OCI-LY7 (cell line): ENCODE measurements around the gene MAG. TPM values are rescaled to one million over a fixed set of nuclear protein-coding genes. Genes with fewer than 3 reads are reported as not detected.
A peak's percentile ranks its signal among the peaks of the same experiment; 100 is the strongest.

Experiments
- BruUV-seq: library from RNA; stranded (reverse); fragments of 400-500 nt; replicated peaks from 2 replicates; lab custom pipeline; 2021; lab: Mats Ljungman, UMichigan
- CTCF ChIA-PET: fragments of 300-600 bp; sonication (Branson Sonifier 250); formaldehyde crosslinking; loops from one replicate; lab custom pipeline; 2022; ENCODE audit warnings: antibody characterized with exemption; ENCODE audit not compliant: unreplicated experiment; lab: Charles Lee
- POLR2A ChIA-PET: fragments of 300-600 bp; sonication (Branson Sonifier 250); formaldehyde crosslinking; loops from one replicate; lab custom pipeline; 2022; ENCODE audit warnings: antibody characterized with exemption; lab: Charles Lee
- DNase-seq: peaks from one replicate; pipeline ENCODE4 v3.0.0-alpha.2; 2015; ENCODE audit warnings: low spot score
- H2AFZ ChIP-seq: fragments of 200-600 bp; sonication (generic), shearing (Covaris generic); 2 replicates; pipeline ENCODE4 v1.6.1; 2014; ENCODE audit warnings: mild to moderate bottlenecking, antibody characterized with exemption, low read length, moderate library complexity
- H3K27ac ChIP-seq: fragments of 200-600 bp; sonication (generic); 2 replicates; pipeline ENCODE4 v1.5.1; 2014; ENCODE audit warnings: mixed run types, low read depth, mild to moderate bottlenecking, moderate library complexity, low read length, inconsistent platforms; ENCODE audit not compliant: poor library complexity, severe bottlenecking
- H3K36me3 ChIP-seq: fragments of 200-600 bp; sonication (generic); 2 replicates; pipeline ENCODE4 v1.6.1; 2014; ENCODE audit warnings: mild to moderate bottlenecking, antibody characterized with exemption, low read length, moderate library complexity, mixed read lengths; ENCODE audit not compliant: insufficient read depth
- H3K4me1 ChIP-seq: fragments of 200-600 bp; sonication (generic); 2 replicates; pipeline ENCODE4 v1.5.1; 2014; ENCODE audit warnings: mild to moderate bottlenecking, low read length; ENCODE audit not compliant: insufficient read depth, poor library complexity, severe bottlenecking
- H3K4me2 ChIP-seq: fragments of 200-600 bp; sonication (generic); 2 replicates; pipeline ENCODE4 v1.6.1; 2014; ENCODE audit warnings: mild to moderate bottlenecking, low read length
- H3K4me3 ChIP-seq: fragments of 200-600 bp; sonication (generic); 2 replicates; pipeline ENCODE4 v1.5.1; 2014; ENCODE audit warnings: mild to moderate bottlenecking, low read depth, low read length; ENCODE audit not compliant: poor library complexity, severe bottlenecking
- H3K79me2 ChIP-seq: fragments of 200-600 bp; sonication (generic); 2 replicates; pipeline ENCODE4 v1.6.1; 2016; ENCODE audit warnings: low read depth, mild to moderate bottlenecking, low read length, moderate library complexity, mixed read lengths; ENCODE audit not compliant: insufficient read depth
- H3K9me2 ChIP-seq: fragments of 200-600 bp; sonication (generic); 2 replicates; pipeline ENCODE4 v1.6.1; 2016; ENCODE audit warnings: mild to moderate bottlenecking, low read length, mixed read lengths; ENCODE audit not compliant: insufficient read depth
- H3K9me3 ChIP-seq: fragments of 200-600 bp; sonication (generic); 2 replicates; pipeline ENCODE4 v1.6.1; 2014; ENCODE audit warnings: mild to moderate bottlenecking, mixed run types, low read length, mixed read lengths
- H4K20me1 ChIP-seq: fragments of 200-600 bp; sonication (generic); 2 replicates; pipeline ENCODE4 v1.6.1; 2014; ENCODE audit warnings: mild to moderate bottlenecking, antibody characterized with exemption, low read length, moderate library complexity, mixed read lengths; ENCODE audit not compliant: insufficient read depth
- CTCF ChIP-seq: fragments of 200-600 bp; sonication (generic); conservative IDR thresholded peaks from 2 replicates; pipeline ENCODE4 v1.5.1; 2014; ENCODE audit warnings: mild to moderate bottlenecking, antibody characterized with exemption, low read length, moderate library complexity, mixed read lengths
- EZH2phosphoT487 ChIP-seq: fragments of 200-600 bp; sonication (generic); IDR thresholded peaks from 2 replicates; pipeline ENCODE4 v1.6.1; 2018; ENCODE audit warnings: low read depth, borderline replicate concordance, mild to moderate bottlenecking, mixed run types, antibody characterized with exemption, low read length, moderate library complexity, mixed read lengths
- intact Hi-C: fragments of 100-400 bp; cut with micrococcal nuclease; formaldehyde crosslinking; loops from one replicate; pipeline ENCODE4 v1.10.0; 2022; ENCODE audit not compliant: unreplicated experiment
- total RNA-seq, 2 experiments: library from RNA; depleted of rRNA in 1 of 2; stranded (reverse); fragments of >200 nt in 1 of 2; shearing (Covaris generic) in 1 of 2; gene quantifications; 2 replicates each; pipeline ENCODE4 v1.2.3, GENCODE V29; 2014 to 2022

MAG gene
- total RNA-seq, 2 experiments from 2014 or later, result 4.6 to 10.1 TPM

GRCh38 chr19:35305181-35305580, 13.2 kb downstream of the MAG start:
- H3K4me3 ChIP-seq, result no peak overlapping the region
- H3K36me3 ChIP-seq, result no peaks in the 10 kb centered on the region
- no peaks in the 10 kb centered on the region for H4K20me1 ChIP-seq
- peaks cover 70% of the 10 kb centered on the region for H3K4me1 ChIP-seq
- TF ChIP-seq EZH2phosphoT487 (no peak), CTCF (no peak)
- no peaks in the 10 kb centered on the region for H3K9me3 ChIP-seq
- intact Hi-C loops, result no loop called here
- ChIA-PET POLR2A (interaction anchor here (0.6 to 1.5 kb wide), 5 partner anchors 10 to 22 kb away, joined by 3 to 7 read pairs (median 4); no protein-coding TSS in a partner anchor), CTCF (interaction anchor here (0.5 kb wide), 1 partner anchor 9 kb away, joined by 3 read pairs; no protein-coding TSS in a partner anchor)
- H3K79me2 ChIP-seq, result no peaks in the 10 kb centered on the region
- no peaks in the 10 kb centered on the region for H3K9me2 ChIP-seq
- no peak overlapping the region; the same call in 1 of the 2 replicates for H2AFZ ChIP-seq
- no TSS peak for BruUV-seq
- no peak for DNase-seq
- H3K4me2 ChIP-seq, result peak overlapping the region; percentile 39
- H3K27ac ChIP-seq, result peak overlapping the region; percentile 19

GRCh38 chr19:35306473-35307246, 14.7 kb downstream of the MAG start:
- TF ChIP-seq EZH2phosphoT487 (no peak), CTCF (peak; percentile 85)

More at GRCh38 chr19:35306473-35307246, 14.7 kb downstream of the MAG start:
- BruUV-seq, result no TSS peak
- no peaks in the 10 kb centered on the region for H3K36me3 ChIP-seq
- no peaks in the 10 kb centered on the region for H3K79me2 ChIP-seq
- POLR2A ChIA-PET, result interaction anchor here (0.6 to 1.0 kb wide), 2 partner anchors 10 to 165 kb away, joined by 3 to 5 read pairs; no protein-coding TSS in a partner anchor
- no peaks in the 10 kb centered on the region for H3K9me2 ChIP-seq
- peak; percentile 75 for DNase-seq
- peak overlapping the region; percentile 26 for H3K27ac ChIP-seq
- H3K9me3 ChIP-seq, result no peaks in the 10 kb centered on the region
- CTCF ChIA-PET, result no interaction called here
- H3K4me3 ChIP-seq, result no peak overlapping the region
- no peaks in the 10 kb centered on the region for H4K20me1 ChIP-seq
- peak overlapping the region; percentile 5; the same call in 1 of the 2 replicates for H2AFZ ChIP-seq
- intact Hi-C loops, result loop anchor here (1.0 to 2.0 kb wide), 2 partner anchors 24 to 42 kb away; no protein-coding TSS in a partner anchor
- H3K4me2 ChIP-seq, result peak overlapping the region; percentile 39
- H3K4me1 ChIP-seq, result peaks cover 72% of the 10 kb centered on the region
